ENCODE measurements around the gene PCOLCE2. TPM values are rescaled to one million over a fixed set of nuclear protein-coding genes. Genes with fewer than 3 reads are reported as not detected.

Gene PCOLCE2
- total RNA-seq, 1 experiment from 2014 or later = 1.5 TPM

DNA sequence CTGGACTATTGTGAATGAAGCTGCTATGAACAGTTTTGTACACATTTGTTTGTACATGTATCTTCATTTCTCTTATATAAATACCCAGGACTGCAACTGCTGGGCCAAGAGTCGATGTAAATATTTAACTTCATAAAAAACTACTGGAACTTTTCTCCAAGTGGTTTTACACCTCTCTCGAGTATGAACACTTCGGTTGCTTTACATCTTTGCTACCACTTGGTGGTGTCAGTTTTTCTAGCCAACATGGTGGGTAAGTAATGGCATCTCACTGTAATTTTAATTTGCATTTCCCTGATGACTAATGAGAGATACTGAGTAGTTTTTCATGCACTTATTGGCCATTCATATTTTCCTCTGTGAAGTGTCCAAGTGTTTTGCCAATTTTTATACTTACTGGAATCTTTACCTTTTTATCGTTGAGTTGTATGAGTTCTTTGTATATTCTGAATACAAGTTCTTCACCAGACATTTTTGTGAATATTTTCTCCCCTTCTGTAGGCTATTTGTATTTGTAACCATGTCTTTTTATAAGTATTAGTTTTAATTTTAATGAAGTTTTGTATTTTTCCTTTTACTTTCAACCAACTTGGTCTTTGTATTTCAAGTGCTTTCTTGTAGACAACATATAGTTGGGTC is 44.4 kb downstream of the PCOLCE2 start:
- no peak overlapping the region for H3K4me2 ChIP-seq
- H3K4me1 ChIP-seq (replicated peaks; ENCODE audit: insufficient read depth) = peaks cover 5% of the 10 kb centered on the region
- H3K27ac ChIP-seq = no peak overlapping the region
- CTCF ChIA-PET = interaction anchor here (1.1 kb wide), 1 partner anchor 104 kb away, joined by 3 read pairs; no protein-coding TSS in a partner anchor
- H3K36me3 ChIP-seq (ENCODE audit: low read depth) = no peaks in the 10 kb centered on the region
- no peaks in the 10 kb centered on the region for H3K79me2 ChIP-seq (ENCODE audit: low read depth)
- BruUV-seq (replicated peaks) = no TSS peak
- POLR2A ChIA-PET (ENCODE audit: unreplicated experiment) = no interaction called here
- H3K9me3 ChIP-seq (ENCODE audit: insufficient read depth, low read depth) = no peaks in the 10 kb centered on the region
- TF ChIP-seq, protein P1, sequence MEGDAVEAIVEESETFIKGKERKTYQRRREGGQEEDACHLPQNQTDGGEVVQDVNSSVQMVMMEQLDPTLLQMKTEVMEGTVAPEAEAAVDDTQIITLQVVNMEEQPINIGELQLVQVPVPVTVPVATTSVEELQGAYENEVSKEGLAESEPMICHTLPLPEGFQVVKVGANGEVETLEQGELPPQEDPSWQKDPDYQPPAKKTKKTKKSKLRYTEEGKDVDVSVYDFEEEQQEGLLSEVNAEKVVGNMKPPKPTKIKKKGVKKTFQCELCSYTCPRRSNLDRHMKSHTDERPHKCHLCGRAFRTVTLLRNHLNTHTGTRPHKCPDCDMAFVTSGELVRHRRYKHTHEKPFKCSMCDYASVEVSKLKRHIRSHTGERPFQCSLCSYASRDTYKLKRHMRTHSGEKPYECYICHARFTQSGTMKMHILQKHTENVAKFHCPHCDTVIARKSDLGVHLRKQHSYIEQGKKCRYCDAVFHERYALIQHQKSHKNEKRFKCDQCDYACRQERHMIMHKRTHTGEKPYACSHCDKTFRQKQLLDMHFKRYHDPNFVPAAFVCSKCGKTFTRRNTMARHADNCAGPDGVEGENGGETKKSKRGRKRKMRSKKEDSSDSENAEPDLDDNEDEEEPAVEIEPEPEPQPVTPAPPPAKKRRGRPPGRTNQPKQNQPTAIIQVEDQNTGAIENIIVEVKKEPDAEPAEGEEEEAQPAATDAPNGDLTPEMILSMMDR (conservative IDR thresholded peaks at IDR 0.05) = peak; percentile 62
- no peak for TF ChIP-seq EZH2 (IDR thresholded peaks at IDR 0.05; ENCODE audit: low read depth)
- no peak overlapping the region for H3K4me3 ChIP-seq
- H3F3A ChIP-seq (ENCODE audit: insufficient read depth, low read depth) = 0 out of 2 replicates have a peak, but pooled peaks cover 1% of the 10 kb centered on the region
- DNase-seq = peak in 1 of 2 experiments; percentile 42
- intact Hi-C loops (cut with micrococcal nuclease; ENCODE audit: unreplicated experiment) = loop anchor here (5.0 kb wide), 1 partner anchor 53 kb away; no protein-coding TSS in a partner anchor
- H2AFZ ChIP-seq = no peak overlapping the region
- no peaks in the 10 kb centered on the region for H3K27me3 ChIP-seq (ENCODE audit: insufficient read depth, low read depth)
- H3K9me2 ChIP-seq (ENCODE audit: insufficient read depth) = no peaks in the 10 kb centered on the region
- H4K20me1 ChIP-seq (ENCODE audit: insufficient read depth) = no peaks in the 10 kb centered on the region

DNA sequence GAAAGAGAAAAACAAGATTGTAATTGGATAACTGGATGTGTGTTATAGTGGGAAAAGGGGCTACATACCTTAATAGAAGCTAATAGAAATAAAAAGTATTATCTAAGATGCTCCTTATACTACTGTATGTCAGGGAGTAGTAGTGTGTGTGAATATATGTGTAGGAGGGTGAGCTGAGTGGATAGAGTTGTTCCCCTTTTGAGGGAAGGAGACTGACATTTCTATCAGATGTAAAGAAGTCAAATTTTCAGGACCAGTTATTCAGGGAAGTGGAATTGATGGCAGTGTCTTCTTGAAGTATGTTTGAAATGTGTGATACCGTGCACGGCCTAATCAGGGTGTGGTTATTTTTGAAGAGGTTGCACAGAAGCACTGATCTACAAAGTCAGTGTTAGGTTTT is 49.1 kb downstream of the PCOLCE2 start:
- no peaks in the 10 kb centered on the region for H3K9me3 ChIP-seq (ENCODE audit: insufficient read depth, low read depth)
- H3K79me2 ChIP-seq (ENCODE audit: low read depth) = no peaks in the 10 kb centered on the region
- no peaks in the 10 kb centered on the region for H3K4me1 ChIP-seq (replicated peaks; ENCODE audit: insufficient read depth)
- BruUV-seq (replicated peaks) = no TSS peak
- H4K20me1 ChIP-seq (ENCODE audit: insufficient read depth) = no peaks in the 10 kb centered on the region
- TF ChIP-seq, protein P1 (conservative IDR thresholded peaks at IDR 0.05) = no peak
- TF ChIP-seq EZH2 (IDR thresholded peaks at IDR 0.05; ENCODE audit: low read depth) = no peak
- no peak overlapping the region for H3K4me3 ChIP-seq
- H3K36me3 ChIP-seq (ENCODE audit: low read depth) = no peaks in the 10 kb centered on the region
- no peak overlapping the region for H2AFZ ChIP-seq
- H3K27ac ChIP-seq = no peak overlapping the region
- CTCF ChIA-PET = interaction anchor here (0.5 kb wide), 1 partner anchor 13 kb away, joined by 5 read pairs; no protein-coding TSS in a partner anchor
- no peaks in the 10 kb centered on the region for H3K27me3 ChIP-seq (ENCODE audit: insufficient read depth, low read depth)
- POLR2A ChIA-PET (ENCODE audit: unreplicated experiment) = interaction anchor here (0.7 kb wide), 1 partner anchor 172 kb away, joined by 3 read pairs; no protein-coding TSS in a partner anchor
- H3F3A ChIP-seq (ENCODE audit: insufficient read depth, low read depth) = no peaks in the 10 kb centered on the region
- no peaks in the 10 kb centered on the region for H3K9me2 ChIP-seq (ENCODE audit: insufficient read depth)
- H3K4me2 ChIP-seq = no peak overlapping the region
- DNase-seq = no peak
- intact Hi-C loops (cut with micrococcal nuclease; ENCODE audit: unreplicated experiment) = loop anchor here (5.0 kb wide), 1 partner anchor 57 kb away; no protein-coding TSS in a partner anchor

DNA sequence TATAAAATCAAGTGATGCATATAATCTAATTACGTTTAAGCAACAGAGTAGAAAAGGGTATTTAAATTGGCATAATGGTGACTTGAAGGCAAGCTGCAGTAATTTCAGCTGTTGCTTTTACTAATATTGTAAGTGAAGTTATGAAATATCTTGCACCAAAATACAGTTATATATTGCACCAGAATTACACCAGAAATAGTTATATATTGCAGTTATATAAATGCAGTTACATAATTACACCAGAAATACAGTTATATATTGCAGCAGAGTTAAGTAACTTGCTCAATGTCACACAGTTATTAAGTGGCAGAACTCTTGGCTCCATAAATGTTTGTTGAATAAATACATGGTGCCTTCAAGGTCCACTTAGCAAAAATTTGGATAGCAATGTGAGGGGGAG is 51.4 kb downstream of the PCOLCE2 start:
- Histone ChIP-seq H3K27ac (no peak overlapping the region), H3K4me2 (no peak overlapping the region), H3K36me3 (ENCODE audit: low read depth) (no peaks in the 10 kb centered on the region), H3F3A (ENCODE audit: insufficient read depth, low read depth) (no peaks in the 10 kb centered on the region), H4K20me1 (ENCODE audit: insufficient read depth) (no peaks in the 10 kb centered on the region), H3K27me3 (ENCODE audit: insufficient read depth, low read depth) (no peaks in the 10 kb centered on the region), H3K9me3 (ENCODE audit: insufficient read depth, low read depth) (no peaks in the 10 kb centered on the region), H2AFZ (no peak overlapping the region), H3K4me1 (replicated peaks; ENCODE audit: insufficient read depth) (no peaks in the 10 kb centered on the region), H3K9me2 (ENCODE audit: insufficient read depth) (no peaks in the 10 kb centered on the region), H3K79me2 (ENCODE audit: low read depth) (no peaks in the 10 kb centered on the region), H3K4me3 (no peak overlapping the region)
- DNase-seq = no peak
- ChIA-PET CTCF (no interaction called here), POLR2A (ENCODE audit: unreplicated experiment) (no interaction called here)
- TF ChIP-seq, protein P1 (conservative IDR thresholded peaks at IDR 0.05) = no peak
- no peak for TF ChIP-seq EZH2 (IDR thresholded peaks at IDR 0.05; ENCODE audit: low read depth)
- no TSS peak for BruUV-seq (replicated peaks)
- intact Hi-C loops (cut with micrococcal nuclease; ENCODE audit: unreplicated experiment) = no loop called here

Data from PC-9 (cell line).